ENCODE data around the gene C2orf49. TPM values are rescaled to one million over a fixed set of nuclear protein-coding genes. Genes with fewer than 3 reads are reported as not detected.
A peak's percentile ranks its signal among the peaks of the same experiment; 100 is the strongest.

Gene C2orf49
- total RNA-seq, 1 donor from 2014 or later: 15.3 TPM

DNA sequence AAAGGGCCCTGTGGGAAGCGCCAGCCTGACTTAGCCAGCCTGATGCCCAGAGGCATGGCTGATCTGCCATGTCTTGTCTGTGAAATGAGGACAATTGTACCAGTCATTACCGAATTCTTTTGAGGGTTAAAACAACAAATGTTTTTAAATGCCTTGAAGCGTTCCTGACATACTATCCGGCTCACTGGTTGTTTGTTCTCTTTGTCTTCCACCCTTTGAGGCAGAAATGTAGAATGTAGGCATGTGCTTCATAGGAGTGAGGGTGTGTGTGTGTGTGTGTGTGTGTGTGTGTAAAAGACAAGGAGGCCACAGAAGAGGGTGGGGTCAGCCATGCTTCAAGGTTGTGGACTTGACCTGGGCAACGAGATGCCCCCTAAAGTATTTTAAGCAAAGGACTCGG, 43.3 kb upstream of the C2orf49 start:
- H3K27me3 Mint-ChIP-seq (ENCODE audit: low read depth): no peaks in the 10 kb centered on the region
- H3K27ac Mint-ChIP-seq (ENCODE audit: unreplicated experiment): no peak overlapping the region
- H3K36me3 Mint-ChIP-seq (ENCODE audit: low read depth): peaks cover 16% of the 10 kb centered on the region
- no peak for DNase-seq (ENCODE audit: low spot score)
- H3K4me1 Mint-ChIP-seq (ENCODE audit: low read depth): peaks cover 44% of the 10 kb centered on the region
- no peaks in the 10 kb centered on the region for H3K9me3 Mint-ChIP-seq (ENCODE audit: low read depth)
- TF ChIP-seq, protein P1, sequence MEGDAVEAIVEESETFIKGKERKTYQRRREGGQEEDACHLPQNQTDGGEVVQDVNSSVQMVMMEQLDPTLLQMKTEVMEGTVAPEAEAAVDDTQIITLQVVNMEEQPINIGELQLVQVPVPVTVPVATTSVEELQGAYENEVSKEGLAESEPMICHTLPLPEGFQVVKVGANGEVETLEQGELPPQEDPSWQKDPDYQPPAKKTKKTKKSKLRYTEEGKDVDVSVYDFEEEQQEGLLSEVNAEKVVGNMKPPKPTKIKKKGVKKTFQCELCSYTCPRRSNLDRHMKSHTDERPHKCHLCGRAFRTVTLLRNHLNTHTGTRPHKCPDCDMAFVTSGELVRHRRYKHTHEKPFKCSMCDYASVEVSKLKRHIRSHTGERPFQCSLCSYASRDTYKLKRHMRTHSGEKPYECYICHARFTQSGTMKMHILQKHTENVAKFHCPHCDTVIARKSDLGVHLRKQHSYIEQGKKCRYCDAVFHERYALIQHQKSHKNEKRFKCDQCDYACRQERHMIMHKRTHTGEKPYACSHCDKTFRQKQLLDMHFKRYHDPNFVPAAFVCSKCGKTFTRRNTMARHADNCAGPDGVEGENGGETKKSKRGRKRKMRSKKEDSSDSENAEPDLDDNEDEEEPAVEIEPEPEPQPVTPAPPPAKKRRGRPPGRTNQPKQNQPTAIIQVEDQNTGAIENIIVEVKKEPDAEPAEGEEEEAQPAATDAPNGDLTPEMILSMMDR (IDR thresholded peaks at IDR 0.05): no peak
- no peak overlapping the region for H3K4me3 Mint-ChIP-seq (ENCODE audit: unreplicated experiment)

DNA sequence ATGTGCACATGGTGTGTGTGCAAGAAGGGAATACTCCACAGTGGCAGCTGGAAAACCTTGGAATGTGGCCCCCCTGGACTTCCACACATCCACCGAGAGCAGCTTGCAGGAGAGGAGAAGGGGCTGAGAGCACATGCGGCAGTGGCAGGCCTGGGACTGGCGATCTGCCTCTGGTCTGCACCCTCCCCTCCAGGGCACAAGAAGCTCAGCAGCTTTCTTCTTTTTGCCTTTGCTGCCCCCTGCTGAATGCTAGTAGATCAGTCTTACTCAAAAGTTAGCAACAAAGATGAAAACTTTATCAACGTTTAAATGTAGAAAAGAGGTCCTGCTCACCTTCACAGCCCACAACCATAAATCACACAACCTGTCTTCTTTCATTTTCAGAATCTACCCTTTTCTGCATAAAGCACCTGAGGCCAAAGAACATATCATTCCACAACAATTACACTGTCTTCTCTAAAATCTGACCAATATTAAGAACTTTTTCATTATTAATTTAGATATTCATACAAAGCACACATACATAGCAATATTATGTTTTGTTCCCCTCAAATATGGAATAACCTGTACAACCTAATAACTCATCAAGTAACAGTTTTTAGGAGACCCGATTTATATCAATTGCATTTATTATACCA, 42.4 kb upstream of the C2orf49 start:
- peaks cover 44% of the 10 kb centered on the region for H3K4me1 Mint-ChIP-seq (ENCODE audit: low read depth)
- H3K9me3 Mint-ChIP-seq (ENCODE audit: low read depth): no peaks in the 10 kb centered on the region
- no peak overlapping the region for H3K4me3 Mint-ChIP-seq (ENCODE audit: unreplicated experiment)
- no peak overlapping the region for H3K27ac Mint-ChIP-seq (ENCODE audit: unreplicated experiment)
- peaks cover 16% of the 10 kb centered on the region for H3K36me3 Mint-ChIP-seq (ENCODE audit: low read depth)
- H3K27me3 Mint-ChIP-seq (ENCODE audit: low read depth): no peaks in the 10 kb centered on the region
- TF ChIP-seq, protein P1 (IDR thresholded peaks at IDR 0.05): peak; percentile 88
- DNase-seq (ENCODE audit: low spot score): no peak

DNA sequence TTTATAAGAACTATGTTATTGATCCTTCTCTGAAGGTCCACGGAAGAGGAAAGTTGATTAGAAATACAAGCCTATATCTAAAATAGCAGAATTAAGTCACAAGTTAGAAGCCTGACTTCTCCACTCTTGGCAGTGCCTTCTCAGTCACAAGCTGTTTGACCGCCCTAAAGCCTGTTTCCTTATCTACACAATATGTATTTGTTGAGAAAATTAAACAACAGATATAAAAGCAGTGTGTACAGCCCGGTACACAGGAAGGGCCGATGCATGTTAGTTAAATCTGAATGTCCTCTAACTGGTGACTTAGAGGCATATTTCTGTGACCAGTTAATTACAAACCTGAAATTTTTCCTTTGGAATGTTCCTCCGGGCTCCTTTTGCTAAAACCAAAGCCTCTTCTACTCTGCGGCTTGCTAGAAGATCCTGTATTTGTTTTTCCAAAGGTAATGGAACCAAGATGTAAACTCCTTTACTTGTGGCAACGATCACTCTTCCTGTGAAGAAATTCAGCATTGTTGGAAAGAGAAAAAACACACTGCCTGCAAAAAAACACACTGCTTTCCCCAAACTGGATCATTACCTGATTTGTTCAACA, 41.2 kb upstream of the C2orf49 start:
- Mint-ChIP-seq H3K27ac (ENCODE audit: unreplicated experiment) (no peak overlapping the region), H3K27me3 (ENCODE audit: low read depth) (no peaks in the 10 kb centered on the region), H3K9me3 (ENCODE audit: low read depth) (no peaks in the 10 kb centered on the region), H3K4me3 (ENCODE audit: unreplicated experiment) (no peak overlapping the region), H3K4me1 (ENCODE audit: low read depth) (peaks cover 44% of the 10 kb centered on the region), H3K36me3 (ENCODE audit: low read depth) (peaks cover 13% of the 10 kb centered on the region)
- DNase-seq (ENCODE audit: low spot score): no peak
- TF ChIP-seq, protein P1 (IDR thresholded peaks at IDR 0.05): no peak

DNA sequence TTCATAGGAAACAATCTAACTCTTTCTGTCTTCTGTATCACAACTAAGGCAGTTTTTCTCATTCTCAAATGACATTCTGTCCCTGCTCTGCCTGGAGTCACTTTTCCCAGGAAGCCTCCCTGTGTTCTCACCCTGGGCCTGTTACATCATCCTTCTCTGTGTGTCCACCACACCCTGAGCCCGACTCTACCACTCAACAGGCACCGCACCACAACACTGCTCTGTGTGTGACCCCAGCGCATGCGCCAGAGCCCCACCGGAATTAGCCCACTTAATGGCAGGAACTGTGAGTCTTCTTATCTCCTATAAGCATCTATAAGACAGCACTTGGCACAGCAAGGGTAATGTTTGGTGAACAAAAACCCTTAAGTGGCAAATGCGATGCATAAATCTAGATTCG, 40.1 kb upstream of the C2orf49 start:
- H3K36me3 Mint-ChIP-seq (ENCODE audit: low read depth): peaks cover 7% of the 10 kb centered on the region
- DNase-seq (ENCODE audit: low spot score): no peak
- peak overlapping the region; percentile 52 for H3K27ac Mint-ChIP-seq (ENCODE audit: unreplicated experiment)
- H3K9me3 Mint-ChIP-seq (ENCODE audit: low read depth): no peaks in the 10 kb centered on the region
- no peak overlapping the region for H3K4me3 Mint-ChIP-seq (ENCODE audit: unreplicated experiment)
- TF ChIP-seq, protein P1 (IDR thresholded peaks at IDR 0.05): no peak
- H3K27me3 Mint-ChIP-seq (ENCODE audit: low read depth): no peaks in the 10 kb centered on the region
- peaks cover 34% of the 10 kb centered on the region for H3K4me1 Mint-ChIP-seq (ENCODE audit: low read depth)

DNA sequence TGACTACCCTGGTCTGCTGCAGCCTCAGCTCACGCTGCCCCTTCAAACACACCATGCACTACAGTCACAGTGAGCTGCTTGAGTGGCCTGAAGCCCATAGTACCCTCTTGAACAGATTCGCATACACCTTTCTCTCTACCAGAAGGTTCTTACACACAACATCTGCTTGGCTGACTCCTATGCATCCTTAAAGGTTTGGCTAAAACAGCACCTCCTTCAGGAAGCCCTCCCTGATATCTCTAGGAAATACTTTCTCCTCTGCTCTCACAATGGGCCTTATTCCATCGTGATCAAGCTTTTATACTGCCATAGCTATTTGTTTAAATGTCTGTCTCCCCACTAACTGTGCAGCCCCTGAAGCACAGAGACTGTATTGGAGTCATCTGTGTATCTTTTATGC, 39.3 kb upstream of the C2orf49 start:
- Mint-ChIP-seq H3K4me1 (ENCODE audit: low read depth) (peaks cover 27% of the 10 kb centered on the region), H3K36me3 (ENCODE audit: low read depth) (peaks cover 7% of the 10 kb centered on the region), H3K9me3 (ENCODE audit: low read depth) (no peaks in the 10 kb centered on the region), H3K27ac (ENCODE audit: unreplicated experiment) (no peak overlapping the region), H3K27me3 (ENCODE audit: low read depth) (no peaks in the 10 kb centered on the region), H3K4me3 (ENCODE audit: unreplicated experiment) (no peak overlapping the region)
- no peak for DNase-seq (ENCODE audit: low spot score)
- TF ChIP-seq, protein P1 (IDR thresholded peaks at IDR 0.05): no peak
